ENCODE measurements around the gene RRP8. TPM values are rescaled to one million over a fixed set of nuclear protein-coding genes. Genes with fewer than 3 reads are reported as not detected.

Gene RRP8
- total and polyA plus RNA-seq, 2 of the 8 experiments (the other 6 are each of a cell fraction or from before 2014, with no cell fraction given) = 4.2 to 14.9 TPM

DNA sequence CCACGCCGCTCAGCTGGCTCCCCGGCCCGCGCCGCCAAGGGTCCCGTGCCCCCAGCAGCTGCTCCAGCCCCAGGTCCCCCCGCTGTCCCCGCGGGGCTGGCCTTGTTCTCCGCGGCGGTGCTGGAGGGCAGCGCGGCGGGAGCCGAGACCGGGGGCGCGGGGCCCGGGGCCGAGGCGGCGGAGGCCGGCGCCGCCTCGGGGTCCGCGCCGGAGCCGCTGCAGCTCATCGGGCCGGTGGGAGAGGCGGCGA is 8.5 kb upstream of the RRP8 start:
- H2BK12ac ChIP-seq (ENCODE audit: low read depth, low read length) = no peak overlapping the region
- no peak overlapping the region for H3K23ac ChIP-seq (ENCODE audit: insufficient read length)
- TF ChIP-seq KDM4A (IDR thresholded peaks at IDR 0.05; ENCODE audit: low read depth, low read length, severe bottlenecking) (peak; percentile 31), PHF8 (conservative IDR thresholded peaks at IDR 0.05; ENCODE audit: low read depth, low read length) (peak; percentile 86), EP300 (IDR thresholded peaks at IDR 0.05; ENCODE audit: borderline replicate concordance in 1 of 2, low read depth in 2 of 2, low read length in 2 of 2) (no peak), POLR2A (IDR thresholded peaks at IDR 0.05; ENCODE audit: control extremely low read depth in 1 of 2, low read depth in 2 of 2, low read length in 2 of 2) (peak in 1 of 2 experiments; percentile 82; a peak in 1 of 3 replicates)
- H2BK5ac ChIP-seq (ENCODE audit: low read depth, low read length) = 0 out of 2 replicates have a peak overlapping the region, but pooled peaks have one; percentile 9
- peaks cover 5% of the 10 kb centered on the region; the same call in 1 of the 2 replicates for H3K79me1 ChIP-seq (ENCODE audit: low read depth, low read length)
- no peaks in the 10 kb centered on the region for H3K27me3 ChIP-seq (replicated peaks in 1 of 4; ENCODE audit: control insufficient read depth in 3 of 4, extremely low read depth in 1 of 4, insufficient read depth in 3 of 4, low read length in 3 of 4)
- H3K27ac ChIP-seq (ENCODE audit: low read depth, low read length) = peak overlapping the region; percentile 94; the same call in 1 of the 2 replicates
- H4K91ac ChIP-seq (replicated peaks; ENCODE audit: insufficient read length, low read length) = no peak overlapping the region
- H3K4ac ChIP-seq (replicated peaks; ENCODE audit: insufficient read length, low read depth, low read length) = no peak overlapping the region
- no peak overlapping the region for H2AFZ ChIP-seq (ENCODE audit: low read length)
- ChIA-PET POLR2A (ENCODE audit: partially characterized antibody) (interaction anchor here (0.6 to 3.0 kb wide), 28 partner anchors 8 to 144 kb away, joined by 3 to 24 read pairs (median 6); partner anchors contain the start of gene MRPL17), CTCF (ENCODE audit: partially characterized antibody) (interaction anchor here (1.0 to 3.4 kb wide), 13 partner anchors 8 to 116 kb away, joined by 3 to 23 read pairs (median 6); partner anchors contain the start of genes ILK and RRP8)
- no peak overlapping the region for H4K8ac ChIP-seq (ENCODE audit: extremely low read depth, insufficient read depth, low read length)
- H2AK5ac ChIP-seq (ENCODE audit: low read depth, low read length) = no peak overlapping the region
- H4K20me1 ChIP-seq (replicated peaks in 1 of 2; ENCODE audit: control insufficient read depth in 1 of 2, insufficient read depth in 2 of 2, low read length in 2 of 2) = no peaks in the 10 kb centered on the region
- no peak for FAIRE-seq
- peak overlapping the region; percentile 34 to 95 (median 80); a peak in 6 of 7 replicates for H3K9ac ChIP-seq (replicated peaks in 1 of 4; ENCODE audit: extremely low read depth in 1 of 4, low read depth in 3 of 4, low read length in 3 of 4)
- peak overlapping the region; percentile 67 to 85 (median 76) for H3K4me3 ChIP-seq (ENCODE audit: extremely low read depth in 1 of 4, insufficient read depth in 2 of 4, low read depth in 3 of 4, low read length in 4 of 4)
- WGBS, 2 experiments (ENCODE audit: extremely low coverage in 1 of 2, insufficient coverage in 1 of 2, insufficient read length in 1 of 2, insufficient replicate concordance in 2 of 2, low coverage in 1 of 2, low lambda C conversion rate in 2 of 2, missing lambda C conversion rate in 1 of 2) = 1% methylated on average over 24 of the region's 36 CpGs; no CpG with 5 or more reads in 1 of the 2 experiments
- H3K14ac ChIP-seq (ENCODE audit: insufficient read length) = no peak overlapping the region
- peaks cover 11% of the 10 kb centered on the region for H3K23me2 ChIP-seq (ENCODE audit: low read depth, low read length)
- DNase-seq (ENCODE audit: low read depth in 1 of 2, low spot score in 2 of 2) = no peak
- H3K56ac ChIP-seq (replicated peaks; ENCODE audit: insufficient read length, low read depth, low read length) = no peak overlapping the region
- H3K36me3 ChIP-seq (ENCODE audit: control insufficient read depth in 2 of 4, insufficient read depth in 4 of 4, low read length in 3 of 4) = peaks cover 17 to 41% (median 33%) of the 10 kb centered on the region in 4 experiments
- H2BK15ac ChIP-seq (ENCODE audit: low read length) = no peak overlapping the region
- H4K5ac ChIP-seq (ENCODE audit: insufficient read length, low read depth, low read length) = no peak overlapping the region
- no peak overlapping the region for H3K18ac ChIP-seq (ENCODE audit: extremely low read depth, low read length)
- peak overlapping the region; percentile 91 to 94 for H3K4me2 ChIP-seq (ENCODE audit: insufficient read depth in 1 of 2, low read depth in 2 of 2, low read length in 2 of 2)
- no peak overlapping the region for H2BK120ac ChIP-seq (replicated peaks; ENCODE audit: low read depth, low read length)
- H2BK20ac ChIP-seq (ENCODE audit: low read length) = no peak overlapping the region
- peaks cover 0 to 19% of the 10 kb centered on the region in 2 experiments; a peak in 2 of 4 replicates for H3K79me2 ChIP-seq (ENCODE audit: control insufficient read depth in 1 of 2, insufficient read depth in 2 of 2, low read length in 2 of 2)
- peaks cover 0 to 13% (median 5%) of the 10 kb centered on the region in 4 experiments; a peak in 6 of 7 replicates for H3K4me1 ChIP-seq (replicated peaks in 1 of 4; ENCODE audit: control insufficient read depth in 3 of 4, insufficient read depth in 4 of 4, low read length in 3 of 4)
- no peaks in the 10 kb centered on the region for H3K9me3 ChIP-seq (ENCODE audit: insufficient read depth in 2 of 2, low read depth in 1 of 2, low read length in 1 of 2)
